ENCODE results near the gene ARNT2. TPM values are rescaled to one million over a fixed set of nuclear protein-coding genes. Genes with fewer than 3 reads are reported as not detected.

ARNT2 gene
- total RNA-seq, 4 donors from 2014 or later, result 1.8 to 5.1 (median 3.6) TPM

GRCh38 chr15:80405554-80405850, 1.3 kb downstream of the ARNT2 start:
- Histone ChIP-seq H3K27me3 (peaks cover 39% of the 10 kb centered on the region), H3K4me3 (no peak overlapping the region), H3K27ac (no peak overlapping the region), H3K9me3 (no peaks in the 10 kb centered on the region), H3K4me1 (peaks cover 14% of the 10 kb centered on the region), H3K36me3 (no peaks in the 10 kb centered on the region)
- TF ChIP-seq POLR2A (IDR thresholded peaks at IDR 0.05), result no peak
- TF ChIP-seq POLR2AphosphoS5 (IDR thresholded peaks at IDR 0.05), result no peak
- no peak for TF ChIP-seq EP300 (IDR thresholded peaks at IDR 0.05)
- TF ChIP-seq CTCF (IDR thresholded peaks at IDR 0.05), result no peak
- no peak for DNase-seq (ENCODE audit: low spot score in 2 of 2)
- 79% methylated on average over 4 of the region's 4 CpGs for WGBS

DNA sequence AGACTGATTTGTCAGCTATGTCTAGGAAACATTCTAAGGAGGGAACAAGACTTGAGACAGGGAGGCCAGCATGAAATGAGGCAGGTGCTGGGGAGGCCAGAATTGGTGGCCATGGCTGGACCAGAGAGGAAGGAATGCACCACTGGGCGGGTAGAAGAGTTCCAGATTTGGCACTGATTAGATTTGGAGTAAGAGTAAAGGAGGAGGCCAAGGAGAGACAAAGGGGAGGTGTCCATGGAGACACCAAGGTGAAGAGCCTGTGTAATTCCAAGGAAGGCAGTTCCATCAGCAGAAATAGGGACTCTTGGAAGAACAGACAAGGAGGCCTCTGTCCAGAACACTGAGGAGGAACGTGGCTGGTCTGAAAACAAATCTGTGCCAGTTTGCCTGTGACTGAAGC, 1.8 kb downstream of the ARNT2 start:
- Histone ChIP-seq H3K27me3 (peaks cover 39% of the 10 kb centered on the region), H3K9me3 (no peaks in the 10 kb centered on the region), H3K27ac (no peak overlapping the region), H3K36me3 (no peaks in the 10 kb centered on the region), H3K4me3 (no peak overlapping the region), H3K4me1 (peaks cover 14% of the 10 kb centered on the region)
- no peak for DNase-seq (ENCODE audit: low spot score in 2 of 2)
- 64% methylated on average over 2 of the region's 2 CpGs for WGBS
- TF ChIP-seq POLR2AphosphoS5 (IDR thresholded peaks at IDR 0.05), result no peak
- no peak for TF ChIP-seq CTCF (IDR thresholded peaks at IDR 0.05)
- TF ChIP-seq POLR2A (IDR thresholded peaks at IDR 0.05), result no peak
- no peak for TF ChIP-seq EP300 (IDR thresholded peaks at IDR 0.05)

GRCh38 chr15:80411788-80412288, 7.7 kb downstream of the ARNT2 start:
- no peaks in the 10 kb centered on the region for H3K9me3 ChIP-seq
- WGBS, result 78% methylated on average over 1 of the region's 1 CpG
- no peaks in the 10 kb centered on the region for H3K4me1 ChIP-seq
- H3K36me3 ChIP-seq, result no peaks in the 10 kb centered on the region
- no peak overlapping the region for H3K27ac ChIP-seq
- no peak for TF ChIP-seq POLR2AphosphoS5 (IDR thresholded peaks at IDR 0.05)
- TF ChIP-seq POLR2A (IDR thresholded peaks at IDR 0.05), result no peak
- no peak for TF ChIP-seq CTCF (IDR thresholded peaks at IDR 0.05)
- no peak for TF ChIP-seq EP300 (IDR thresholded peaks at IDR 0.05)
- H3K27me3 ChIP-seq, result peaks cover 14% of the 10 kb centered on the region
- no peak for DNase-seq (ENCODE audit: low spot score in 2 of 2)
- H3K4me3 ChIP-seq, result no peak overlapping the region

DNA sequence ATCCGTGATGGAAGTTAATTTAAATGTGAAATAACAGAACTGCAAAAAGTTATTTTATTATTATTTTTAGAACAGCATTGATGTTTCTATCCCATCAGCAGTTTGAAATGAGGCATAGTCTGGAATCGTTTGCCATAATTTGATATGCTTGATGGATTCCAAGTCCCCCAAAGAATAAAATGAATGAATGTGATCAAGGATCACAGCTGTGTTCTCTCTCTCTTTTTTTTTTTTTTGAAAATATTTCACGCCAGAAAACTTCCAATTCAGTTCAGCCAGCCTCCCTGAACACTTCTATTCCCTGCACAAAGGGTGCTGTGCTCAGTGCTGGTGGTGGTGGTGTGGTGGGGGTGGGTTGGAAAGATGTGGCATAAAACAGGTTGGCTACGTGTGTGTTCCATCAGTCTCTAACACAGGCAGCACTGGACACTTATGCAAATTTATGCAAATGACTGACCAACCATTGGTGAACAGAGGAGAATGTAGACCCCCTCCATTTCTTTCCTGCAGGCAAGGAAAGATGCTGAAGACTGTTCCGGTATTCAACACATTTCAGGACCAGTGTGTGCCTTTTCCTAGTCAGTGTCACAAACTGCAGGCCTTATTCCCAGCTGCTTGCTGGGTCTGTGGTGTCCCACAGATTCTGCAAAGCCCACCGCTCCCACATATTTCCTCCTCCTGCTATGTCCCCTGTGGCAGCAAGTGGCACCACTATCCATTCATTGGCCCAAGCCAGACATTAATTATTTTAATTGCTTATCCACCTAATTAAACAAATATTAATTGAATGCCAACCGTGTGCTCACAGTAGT, 10.6 kb downstream of the ARNT2 start:
- Histone ChIP-seq H3K36me3 (no peaks in the 10 kb centered on the region), H3K27me3 (peaks cover 8% of the 10 kb centered on the region), H3K4me1 (no peaks in the 10 kb centered on the region), H3K9me3 (no peaks in the 10 kb centered on the region), H3K4me3 (no peak overlapping the region), H3K27ac (no peak overlapping the region)
- no peak for DNase-seq (ENCODE audit: low spot score in 2 of 2)
- TF ChIP-seq EP300 (IDR thresholded peaks at IDR 0.05), result no peak
- TF ChIP-seq POLR2A (IDR thresholded peaks at IDR 0.05), result no peak
- TF ChIP-seq POLR2AphosphoS5 (IDR thresholded peaks at IDR 0.05), result no peak
- no peak for TF ChIP-seq CTCF (IDR thresholded peaks at IDR 0.05)
- 77% methylated on average over 7 of the region's 7 CpGs for WGBS

- no peaks in the 10 kb centered on the region for H3K36me3 ChIP-seq
- no peaks in the 10 kb centered on the region for H3K4me1 ChIP-seq
- TF ChIP-seq CTCF (IDR thresholded peaks at IDR 0.05) (no peak), POLR2AphosphoS5 (IDR thresholded peaks at IDR 0.05) (no peak), EP300 (IDR thresholded peaks at IDR 0.05) (no peak), POLR2A (IDR thresholded peaks at IDR 0.05) (no peak)
- H3K4me3 ChIP-seq, result no peak overlapping the region
- DNase-seq (ENCODE audit: low spot score in 2 of 2), result no peak
- H3K27ac ChIP-seq, result no peak overlapping the region
- peaks cover 6% of the 10 kb centered on the region for H3K27me3 ChIP-seq
- H3K9me3 ChIP-seq, result no peaks in the 10 kb centered on the region
- 88% methylated on average over 11 of the region's 11 CpGs for WGBS
These were observed 11.1 kb downstream of the ARNT2 start for GRCh38 chr15:80415358-80415670.
